Mesendoderm (in vitro differentiated cells): ENCODE data around the gene PRKAG2. TPM values are rescaled to one million over a fixed set of nuclear protein-coding genes. Genes with fewer than 3 reads are reported as not detected.

Experiments
- DNase-seq: peaks from one replicate; pipeline ENCODE4 v3.0.0; 2013
- H2AK5ac ChIP-seq: 2 replicates; pipeline ENCODE4 v1.6.1; 2013; ENCODE audit warnings: low read length, inconsistent platforms
- H2BK120ac ChIP-seq: 2 replicates; pipeline ENCODE4 v1.6.1; 2013; ENCODE audit warnings: low read depth, mild to moderate bottlenecking, low read length, moderate library complexity, mixed read lengths
- H2BK15ac ChIP-seq: replicated peaks from 2 replicates; pipeline ENCODE4 v1.6.1; 2013; ENCODE audit warnings: low read depth, mild to moderate bottlenecking, moderate library complexity
- H2BK5ac ChIP-seq: 2 replicates; pipeline ENCODE4 v1.6.1; 2013; ENCODE audit warnings: low read length, inconsistent platforms
- H3K18ac ChIP-seq: 2 replicates; pipeline ENCODE4 v1.6.1; 2013; ENCODE audit warnings: mild to moderate bottlenecking, low read length, mixed read lengths
- H3K23ac ChIP-seq: one replicate; pipeline ENCODE4 v1.6.1; 2013; ENCODE audit warnings: low read length
- H3K27ac ChIP-seq: 2 replicates; pipeline ENCODE4 v1.5.1; 2013; ENCODE audit warnings: low read depth, mild to moderate bottlenecking, inconsistent platforms, low read length, moderate library complexity
- H3K27me3 ChIP-seq: 2 replicates; pipeline ENCODE4 v1.6.1; 2013; ENCODE audit warnings: low read length, control low read depth, mild to moderate bottlenecking, inconsistent platforms; ENCODE audit not compliant: insufficient read depth, poor library complexity
- H3K36me3 ChIP-seq: 2 replicates; pipeline ENCODE4 v1.6.1; 2013; ENCODE audit warnings: low read length, inconsistent platforms; ENCODE audit not compliant: control insufficient read depth, insufficient read depth
- H3K4ac ChIP-seq: one replicate; pipeline ENCODE4 v1.6.1; 2013; ENCODE audit warnings: low read depth, mild to moderate bottlenecking, low read length, moderate library complexity
- H3K4me1 ChIP-seq: 2 replicates; pipeline ENCODE4 v1.6.1; 2013; ENCODE audit warnings: low read depth, low read length, inconsistent platforms; ENCODE audit not compliant: control insufficient read depth
- H3K4me2 ChIP-seq: 2 replicates; pipeline ENCODE4 v1.6.1; 2013; ENCODE audit warnings: low read length
- H3K4me3 ChIP-seq: 2 replicates; pipeline ENCODE4 v1.5.1; 2013; ENCODE audit warnings: mild to moderate bottlenecking, low read length
- H3K56ac ChIP-seq: one replicate; pipeline ENCODE4 v1.6.1; 2013; ENCODE audit warnings: low read length
- H3K79me1 ChIP-seq: 2 replicates; pipeline ENCODE4 v1.6.1; 2013; ENCODE audit warnings: low read length, inconsistent platforms
- H3K79me2 ChIP-seq: 2 replicates; pipeline ENCODE4 v1.6.1; 2013; ENCODE audit warnings: mild to moderate bottlenecking, low read length; ENCODE audit not compliant: control insufficient read depth, insufficient read depth
- H3K9ac ChIP-seq: 2 replicates; pipeline ENCODE4 v1.6.1; 2013; ENCODE audit warnings: low read length, inconsistent platforms
- H4K5ac ChIP-seq: one replicate; pipeline ENCODE4 v1.6.1; 2013; ENCODE audit warnings: low read length
- H4K8ac ChIP-seq: one replicate; pipeline ENCODE4 v1.6.1; 2013; ENCODE audit warnings: low read depth, mild to moderate bottlenecking, control low read depth, low read length, moderate library complexity
- WGBS: extraction: QIAGEN DNeasy Blood & Tissue Kit; methylation state at CpG from one replicate; pipeline ENCODE4 v1.1.7; 2013; ENCODE audit warnings: low lambda C conversion rate, missing lambda C conversion rate; ENCODE audit not compliant: insufficient coverage; ENCODE audit errors: extremely low coverage; 5-methylcytosine and 5-hydroxymethylcytosine counted together
- small RNA-seq: library from polyadenylated mRNA; stranded (forward); fragments of <200 nt; extraction: miRNeasy Mini kit (QIAGEN cat#:217004); gene quantifications from one replicate; pipeline ENCODE3, GENCODE V24; 2013; ENCODE audit not compliant: insufficient read depth

Gene PRKAG2

GRCh38 chr7:151509670-151510333 is 367.1 kb downstream of the PRKAG2 start:
- Histone ChIP-seq H2BK120ac (no peak overlapping the region), H3K4ac (no peak overlapping the region), H3K27me3 (no peaks in the 10 kb centered on the region), H2AK5ac (no peak overlapping the region), H3K4me1 (no peaks in the 10 kb centered on the region), H3K36me3 (no peaks in the 10 kb centered on the region), H4K8ac (no peak overlapping the region), H4K5ac (no peak overlapping the region), H2BK15ac (no peak overlapping the region), H3K18ac (no peak overlapping the region), H3K23ac (no peak overlapping the region), H3K9ac (no peak overlapping the region), H3K79me2 (peaks cover 81% of the 10 kb centered on the region), H3K4me3 (no peak overlapping the region), H3K4me2 (no peak overlapping the region), H3K79me1 (peaks cover 10% of the 10 kb centered on the region), H3K27ac (no peak overlapping the region), H2BK5ac (no peak overlapping the region), H3K56ac (no peak overlapping the region)
- no CpG with 5 or more reads among the region's 5 CpGs for WGBS
- DNase-seq, result no peak

- Histone ChIP-seq H2AK5ac (no peak overlapping the region), H3K27ac (no peak overlapping the region), H3K4me3 (no peak overlapping the region), H3K4me2 (no peak overlapping the region), H3K23ac (no peak overlapping the region), H2BK5ac (no peak overlapping the region), H2BK120ac (no peak overlapping the region), H2BK15ac (no peak overlapping the region), H4K8ac (no peak overlapping the region), H3K18ac (no peak overlapping the region), H3K79me2 (peaks cover 81% of the 10 kb centered on the region), H3K56ac (no peak overlapping the region), H3K27me3 (no peaks in the 10 kb centered on the region), H3K4ac (no peak overlapping the region), H3K79me1 (peaks cover 10% of the 10 kb centered on the region), H3K9ac (no peak overlapping the region), H3K36me3 (no peaks in the 10 kb centered on the region), H3K4me1 (no peaks in the 10 kb centered on the region), H4K5ac (no peak overlapping the region)
- DNase-seq, result no peak
- WGBS, result no CpG with 5 or more reads among the region's 6 CpGs
Observed at GRCh38 chr7:151508991-151509390, 367.9 kb downstream of the PRKAG2 start.

- no peak overlapping the region for H2BK5ac ChIP-seq
- peaks cover 16% of the 10 kb centered on the region for H3K79me1 ChIP-seq
- H3K36me3 ChIP-seq, result no peaks in the 10 kb centered on the region
- H3K9ac ChIP-seq, result no peak overlapping the region
- no peak for DNase-seq
- H3K23ac ChIP-seq, result no peak overlapping the region
- no CpG with 5 or more reads among the region's 2 CpGs for WGBS
- H4K8ac ChIP-seq, result no peak overlapping the region
- peaks cover 79% of the 10 kb centered on the region for H3K79me2 ChIP-seq
- no peaks in the 10 kb centered on the region for H3K4me1 ChIP-seq
- H3K4ac ChIP-seq, result no peak overlapping the region
- H3K4me2 ChIP-seq, result no peak overlapping the region
- no peak overlapping the region for H2BK120ac ChIP-seq
- no peak overlapping the region for H2AK5ac ChIP-seq
- no peak overlapping the region for H3K4me3 ChIP-seq
- H3K56ac ChIP-seq, result no peak overlapping the region
- H4K5ac ChIP-seq, result no peak overlapping the region
- no peaks in the 10 kb centered on the region for H3K27me3 ChIP-seq
- no peak overlapping the region for H2BK15ac ChIP-seq
- no peak overlapping the region for H3K27ac ChIP-seq
- H3K18ac ChIP-seq, result no peak overlapping the region
Observed at GRCh38 chr7:151507806-151508205, 369.1 kb downstream of the PRKAG2 start.

GRCh38 chr7:151506901-151507382 is 370.0 kb downstream of the PRKAG2 start:
- no peak overlapping the region for H2AK5ac ChIP-seq
- H3K27me3 ChIP-seq, result no peaks in the 10 kb centered on the region
- no peak overlapping the region for H3K4ac ChIP-seq
- H3K79me2 ChIP-seq, result peaks cover 79% of the 10 kb centered on the region
- no peak overlapping the region for H3K4me2 ChIP-seq
- no peak overlapping the region for H2BK5ac ChIP-seq
- H4K5ac ChIP-seq, result no peak overlapping the region
- H3K9ac ChIP-seq, result no peak overlapping the region
- H2BK15ac ChIP-seq, result no peak overlapping the region
- no peak overlapping the region for H2BK120ac ChIP-seq
- H4K8ac ChIP-seq, result no peak overlapping the region
- no peak overlapping the region for H3K23ac ChIP-seq
- H3K27ac ChIP-seq, result no peak overlapping the region
- whole genome bisulfite sequencing, result no CpG with 5 or more reads among the region's 5 CpGs
- H3K36me3 ChIP-seq, result no peaks in the 10 kb centered on the region
- no peak for DNase-seq
- H3K18ac ChIP-seq, result no peak overlapping the region
- H3K4me3 ChIP-seq, result no peak overlapping the region
- no peaks in the 10 kb centered on the region for H3K4me1 ChIP-seq
- H3K56ac ChIP-seq, result no peak overlapping the region
- peaks cover 12% of the 10 kb centered on the region for H3K79me1 ChIP-seq

Small RNAs within 50 kb of the gene (small RNA-seq; reads per million reads assigned to genes)
- gene RF00019 (not detected), gene RNU6-604P (not detected)
